CD4-positive, alpha-beta T cell (primary cell): ENCODE data around the gene SMIM11. TPM values are rescaled to one million over a fixed set of nuclear protein-coding genes. Genes with fewer than 3 reads are reported as not detected.

Experiments
- ATAC-seq: fragments of 200-7000 bp; cut with Tn5 transposase; one replicate; pipeline ENCODE4 v1.10.0; 2022; ENCODE audit warnings: mild to moderate bottlenecking; ENCODE audit not compliant: poor library complexity
- CTCF ChIA-PET: fragments of 350-600 bp; sonication (Branson Sonifier 250); formaldehyde crosslinking; loops from one replicate; lab custom pipeline; 2021; ENCODE audit warnings: antibody characterized with exemption, inconsistent platforms; lab: Charles Lee
- POLR2A ChIA-PET: fragments of 350-600 bp; sonication (Branson Sonifier 250); formaldehyde crosslinking; loops from one replicate; lab custom pipeline; 2021; ENCODE audit warnings: antibody characterized with exemption, inconsistent platforms; lab: Charles Lee
- DNase-seq, 14 experiments: peaks; one replicate each; pipeline ENCODE4 v3.0.0-alpha.2; 2013 to 2020; ENCODE audit warnings: mixed read lengths in 2 of 14
- H3K27ac ChIP-seq, 2 donors: one replicate each; pipeline versions ENCODE4 v1.5.1 to v1.7.0; 2013; ENCODE audit warnings: low read length in 2 of 2, low read depth in 1 of 2, mild to moderate bottlenecking in 1 of 2
- H3K27me3 ChIP-seq, 2 experiments: 1 replicate in 1 of 2; 2 replicates in 1 of 2; pipeline versions ENCODE4 v1.6.1 to v1.7.0; 2013; ENCODE audit warnings: low read length in 2 of 2, control low read depth in 1 of 2, mild to moderate bottlenecking in 1 of 2, moderate library complexity in 1 of 2; ENCODE audit not compliant: insufficient read depth in 2 of 2, control insufficient read depth in 1 of 2
- H3K36me3 ChIP-seq: one replicate; pipeline ENCODE4 v1.6.1; 2013; ENCODE audit warnings: low read length, control low read depth; ENCODE audit not compliant: insufficient read depth
- H3K4me1 ChIP-seq: one replicate; pipeline ENCODE4 v1.6.1; 2013; ENCODE audit warnings: low read length, control low read depth; ENCODE audit not compliant: insufficient read depth
- H3K4me3 ChIP-seq: one replicate; pipeline ENCODE4 v1.5.1; 2013; ENCODE audit warnings: mild to moderate bottlenecking, low read length, moderate library complexity
- H3K9me3 ChIP-seq, 2 experiments: 1 replicate in 1 of 2; 2 replicates in 1 of 2; pipeline versions ENCODE4 v1.6.1 to v1.7.0; 2013; ENCODE audit warnings: low read length in 2 of 2, mild to moderate bottlenecking in 2 of 2, control low read depth in 1 of 2, moderate library complexity in 1 of 2; ENCODE audit not compliant: control insufficient read depth in 1 of 2, insufficient read depth in 1 of 2
- H3K27ac Mint-ChIP-seq: one replicate; pipeline ENCODE4 v1.8.0; 2020; ENCODE audit warnings: mixed read lengths
- H3K27me3 Mint-ChIP-seq: one replicate; pipeline ENCODE4 v1.8.0; 2021; ENCODE audit warnings: mixed read lengths
- H3K36me3 Mint-ChIP-seq: one replicate; pipeline ENCODE4 v1.8.0; 2021; ENCODE audit warnings: low read depth, mixed read lengths
- H3K4me1 Mint-ChIP-seq: one replicate; pipeline ENCODE4 v1.8.0; 2021; ENCODE audit warnings: low read depth, mixed read lengths
- H3K4me3 Mint-ChIP-seq: one replicate; pipeline ENCODE4 v1.8.0; 2020; ENCODE audit warnings: mild to moderate bottlenecking, mixed read lengths
- H3K9me3 Mint-ChIP-seq: one replicate; pipeline ENCODE4 v1.8.0; 2020; ENCODE audit warnings: mixed read lengths
- intact Hi-C, 2 experiments: fragments of 100-400 bp; cut with DNase I in 1 of 2; cut with micrococcal nuclease in 1 of 2; formaldehyde crosslinking; loops; one replicate each; pipeline versions ENCODE4 v1.15.1 to v1.9.0; 2023 to 2025; cut with DNase I, micrococcal nuclease
- total RNA-seq, 174 experiments: library from RNA in 2 of 174; stranded (reverse) in 2 of 174; gene quantifications; one replicate each; pipeline ENCODE4 v1.2.3 and lab custom pipeline; 2021 to 2026
- TF ChIP-seq, protein P1 (sequence below): fragments of 200-600 bp; IDR thresholded peaks from one replicate; pipeline ENCODE4 v1.8.0; 2022; ENCODE audit warnings: antibody characterized with exemption, mild to moderate bottlenecking

SMIM11 gene
- total RNA-seq, 2 experiments from 2014 or later: 3.1 to 4.7 TPM

DNA sequence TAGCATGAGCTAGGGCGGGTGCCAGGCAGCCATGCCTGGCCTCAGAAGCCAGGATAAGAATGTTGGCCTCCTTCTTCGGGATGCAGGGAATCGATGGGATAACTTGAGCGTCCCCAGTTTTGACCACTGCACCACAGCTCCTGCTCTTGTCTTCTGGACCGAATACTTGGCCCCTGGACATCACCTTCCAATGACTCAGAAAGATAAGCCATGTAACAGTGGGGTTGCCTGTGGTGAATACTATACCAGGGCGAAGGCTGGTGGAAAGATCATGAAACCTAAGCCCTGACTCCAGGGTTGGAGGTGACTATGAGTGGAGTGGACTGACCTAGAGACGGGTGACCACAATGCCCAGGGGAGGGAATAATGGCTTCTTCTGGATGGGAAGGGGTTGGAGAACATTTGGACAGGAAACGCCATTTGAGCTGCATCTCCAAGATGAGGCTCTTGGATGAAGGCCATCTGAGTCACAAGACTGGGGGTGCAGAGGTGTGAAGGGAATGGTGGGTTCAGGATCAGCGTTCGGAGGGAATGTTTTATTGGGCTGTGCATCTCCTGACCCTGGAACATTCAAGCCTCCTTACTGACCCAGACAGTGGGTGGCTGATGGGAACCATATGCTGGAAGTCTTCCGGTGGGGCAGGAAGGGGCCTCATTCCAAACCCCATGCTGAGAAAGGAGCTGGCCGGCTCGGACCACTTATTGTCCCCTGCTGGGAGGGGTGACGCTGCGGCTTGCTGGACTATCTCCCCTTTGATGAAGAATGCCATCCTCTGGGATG, 30.0 kb upstream of the SMIM11 start:
- Histone ChIP-seq H3K27me3 (peaks cover 0 to 2% of the 10 kb centered on the region in 2 experiments), H3K4me1 (peaks cover 4% of the 10 kb centered on the region), H3K4me3 (no peak overlapping the region), H3K9me3 (peaks cover 0 to 4% of the 10 kb centered on the region in 2 experiments), H3K27ac (no peak overlapping the region), H3K36me3 (no peaks in the 10 kb centered on the region)
- intact Hi-C loops: loop anchor here in 1 of 2 experiments (5.0 kb wide), 2 partner anchors 218 to 273 kb away; partner anchors contain the start of genes MRPS6 and SLC5A3
- TF ChIP-seq, protein P1, sequence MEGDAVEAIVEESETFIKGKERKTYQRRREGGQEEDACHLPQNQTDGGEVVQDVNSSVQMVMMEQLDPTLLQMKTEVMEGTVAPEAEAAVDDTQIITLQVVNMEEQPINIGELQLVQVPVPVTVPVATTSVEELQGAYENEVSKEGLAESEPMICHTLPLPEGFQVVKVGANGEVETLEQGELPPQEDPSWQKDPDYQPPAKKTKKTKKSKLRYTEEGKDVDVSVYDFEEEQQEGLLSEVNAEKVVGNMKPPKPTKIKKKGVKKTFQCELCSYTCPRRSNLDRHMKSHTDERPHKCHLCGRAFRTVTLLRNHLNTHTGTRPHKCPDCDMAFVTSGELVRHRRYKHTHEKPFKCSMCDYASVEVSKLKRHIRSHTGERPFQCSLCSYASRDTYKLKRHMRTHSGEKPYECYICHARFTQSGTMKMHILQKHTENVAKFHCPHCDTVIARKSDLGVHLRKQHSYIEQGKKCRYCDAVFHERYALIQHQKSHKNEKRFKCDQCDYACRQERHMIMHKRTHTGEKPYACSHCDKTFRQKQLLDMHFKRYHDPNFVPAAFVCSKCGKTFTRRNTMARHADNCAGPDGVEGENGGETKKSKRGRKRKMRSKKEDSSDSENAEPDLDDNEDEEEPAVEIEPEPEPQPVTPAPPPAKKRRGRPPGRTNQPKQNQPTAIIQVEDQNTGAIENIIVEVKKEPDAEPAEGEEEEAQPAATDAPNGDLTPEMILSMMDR: no peak
- DNase-seq (no peak), ATAC-seq (no peak)
- peaks cover 4% of the 10 kb centered on the region for H3K4me1 Mint-ChIP-seq
- CTCF ChIA-PET: interaction anchor here (4.6 kb wide), 1 partner anchor 422 kb away, joined by 92 read pairs; no protein-coding TSS in a partner anchor
- H3K27me3 Mint-ChIP-seq: no peaks in the 10 kb centered on the region
- H3K36me3 Mint-ChIP-seq: no peaks in the 10 kb centered on the region
- no peak overlapping the region for H3K4me3 Mint-ChIP-seq
- H3K9me3 Mint-ChIP-seq: no peaks in the 10 kb centered on the region
- POLR2A ChIA-PET: no interaction called here
- H3K27ac Mint-ChIP-seq: no peak overlapping the region

DNA sequence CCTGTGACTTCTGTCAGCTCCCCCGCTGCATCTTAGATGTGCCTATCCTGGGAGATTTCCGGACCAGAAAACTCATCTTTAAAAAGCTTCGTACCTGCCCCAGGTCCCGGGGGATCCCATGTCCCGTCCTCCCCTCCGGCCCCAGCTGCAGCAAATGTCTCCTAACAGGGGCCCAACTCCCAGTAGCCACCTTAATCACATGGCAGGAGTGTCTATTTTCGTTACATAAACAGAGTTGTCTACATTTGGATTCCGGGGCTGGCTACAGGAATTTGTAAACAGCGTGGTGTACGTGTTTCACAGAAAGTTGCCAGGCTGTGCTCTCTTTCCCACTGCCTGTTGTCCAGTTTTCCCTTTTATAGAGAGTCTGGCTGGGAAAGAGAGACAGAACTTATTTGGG, 29.4 kb upstream of the SMIM11 start:
- no peaks in the 10 kb centered on the region for H3K36me3 ChIP-seq
- Mint-ChIP-seq H3K27ac (no peak overlapping the region), H3K4me1 (peaks cover 4% of the 10 kb centered on the region), H3K36me3 (no peaks in the 10 kb centered on the region), H3K4me3 (no peak overlapping the region), H3K27me3 (no peaks in the 10 kb centered on the region), H3K9me3 (no peaks in the 10 kb centered on the region)
- intact Hi-C loops: loop anchor here in 1 of 2 experiments (5.0 kb wide), 2 partner anchors 219 to 274 kb away; partner anchors contain the start of genes MRPS6 and SLC5A3
- ChIA-PET POLR2A (no interaction called here), CTCF (interaction anchor here (4.6 kb wide), 1 partner anchor 422 kb away, joined by 92 read pairs; no protein-coding TSS in a partner anchor)
- no peak overlapping the region for H3K27ac ChIP-seq
- no peak overlapping the region for H3K4me3 ChIP-seq
- DNase-seq (no peak), ATAC-seq (no peak)
- H3K27me3 ChIP-seq: peaks cover 0 to 2% of the 10 kb centered on the region in 2 experiments
- H3K9me3 ChIP-seq: peaks cover 0 to 4% of the 10 kb centered on the region in 2 experiments
- TF ChIP-seq, protein P1: no peak
- H3K4me1 ChIP-seq: peaks cover 4% of the 10 kb centered on the region

DNA sequence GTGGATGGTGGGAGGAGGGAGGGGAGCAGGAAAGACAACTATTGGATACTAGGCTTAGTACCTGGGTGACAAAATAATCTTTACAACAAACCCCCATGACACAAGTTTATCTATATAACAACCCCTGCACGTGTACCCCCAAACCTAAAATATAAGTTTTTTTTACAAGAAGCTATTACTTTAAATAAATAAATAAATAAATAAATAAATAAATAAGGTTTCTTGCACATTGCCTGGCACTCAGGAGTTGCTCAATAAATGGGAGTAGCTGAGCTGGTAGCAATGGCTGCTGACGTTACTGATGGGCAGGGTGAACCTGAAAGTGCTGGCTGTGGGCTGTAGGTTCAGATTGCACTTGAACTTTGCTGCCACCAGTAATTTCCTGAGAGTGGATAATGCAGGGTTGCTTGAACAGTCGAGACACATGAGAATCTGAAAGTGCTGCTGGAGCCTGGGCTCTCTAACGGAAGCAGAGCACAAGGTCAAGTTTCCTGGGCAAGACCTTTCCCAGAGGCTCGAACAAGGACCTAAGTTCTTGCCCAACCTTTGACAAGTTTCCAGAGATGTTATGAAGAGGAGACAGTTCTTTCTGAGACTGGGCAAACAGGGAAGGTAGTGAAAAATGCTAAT, 26.3 kb upstream of the SMIM11 start:
- no peaks in the 10 kb centered on the region for H3K36me3 ChIP-seq
- no peak overlapping the region for H3K27ac ChIP-seq
- Mint-ChIP-seq H3K4me3 (no peak overlapping the region), H3K36me3 (no peaks in the 10 kb centered on the region), H3K27ac (no peak overlapping the region), H3K4me1 (peaks cover 8% of the 10 kb centered on the region), H3K9me3 (no peaks in the 10 kb centered on the region), H3K27me3 (no peaks in the 10 kb centered on the region)
- H3K4me3 ChIP-seq: no peak overlapping the region
- peaks cover 0 to 2% of the 10 kb centered on the region in 2 experiments for H3K27me3 ChIP-seq
- TF ChIP-seq, protein P1: no peak
- peaks cover 0 to 4% of the 10 kb centered on the region in 2 experiments for H3K9me3 ChIP-seq
- ATAC-seq (no peak), DNase-seq (no peak)
- ChIA-PET POLR2A (interaction anchor here (3.5 kb wide), 1 partner anchor 425 kb away, joined by 53 read pairs; no protein-coding TSS in a partner anchor), CTCF (interaction anchor here (1.5 to 4.6 kb wide), 2 partner anchors 425 to 430 kb away, joined by 5 to 92 read pairs; no protein-coding TSS in a partner anchor)
- intact Hi-C loops: loop anchor here (1.0 to 5.0 kb wide), 5 partner anchors 220 to 426 kb away; partner anchors contain the start of genes MRPS6 (in 1 of the 2) and SLC5A3 (in 1 of the 2)
- peaks cover 4% of the 10 kb centered on the region for H3K4me1 ChIP-seq
